ENCODE measurements around the gene ERC1. TPM values are rescaled to one million over a fixed set of nuclear protein-coding genes. Genes with fewer than 3 reads are reported as not detected.

The ERC1 gene
- total and polyA plus RNA-seq, 2 donors (not counting 3 experiments of a cell fraction or from before 2014, with no cell fraction given): 11.7 to 66.1 TPM

- H3K79me2 ChIP-seq (ENCODE audit: control insufficient read depth, insufficient read depth, low read length): no peaks in the 10 kb centered on the region
- no peaks in the 10 kb centered on the region for H3K36me3 ChIP-seq (ENCODE audit: control insufficient read depth in 2 of 2, extremely low read depth in 1 of 2, insufficient read depth in 2 of 2, low read length in 2 of 2)
- H3K9me3 ChIP-seq (replicated peaks; ENCODE audit: control insufficient read depth, insufficient read depth, low read length): no peaks in the 10 kb centered on the region
- peaks cover 14% of the 10 kb centered on the region for H3K4me1 ChIP-seq (ENCODE audit: control insufficient read depth, extremely low read depth, insufficient read depth, low read length)
- H3K9ac ChIP-seq (replicated peaks; ENCODE audit: extremely low read depth, insufficient read depth, low read length): peak overlapping the region; percentile 64
- BruUV-seq (replicated peaks): TSS peak; percentile 98
- peak; percentile 69 for FAIRE-seq
- CTCF ChIA-PET: interaction anchor here (0.6 to 0.9 kb wide), 2 partner anchors 15 to 172 kb away, joined by 3 to 4 read pairs; no protein-coding TSS in a partner anchor
- no peaks in the 10 kb centered on the region for H3K27me3 ChIP-seq (ENCODE audit: control insufficient read depth in 2 of 2, insufficient read depth in 2 of 2, low read length in 2 of 2)
- DNase-seq (ENCODE audit: low read depth, low spot score): peak; percentile 72
- H3K4me3 ChIP-seq (replicated peaks in 1 of 3; ENCODE audit: insufficient read depth in 1 of 3, low read depth in 1 of 3, low read length in 3 of 3): peak overlapping the region in 1 of 3 experiments; percentile 29
- TF ChIP-seq POLR2A (IDR thresholded peaks at IDR 0.05; ENCODE audit: low read depth, low read length) (no peak), MYC (IDR thresholded peaks at IDR 0.05; ENCODE audit: low read depth, low read length) (no peak), POLR2AphosphoS5 (IDR thresholded peaks at IDR 0.05; ENCODE audit: insufficient read depth, low read depth, low read length) (no peak), FOS (IDR thresholded peaks at IDR 0.05; ENCODE audit: borderline replicate concordance, insufficient read depth, low read length) (no peak), MAX (IDR thresholded peaks at IDR 0.05; ENCODE audit: insufficient read depth, insufficient read length) (no peak), EZH2 (IDR thresholded peaks at IDR 0.05; ENCODE audit: borderline replicate concordance, low read depth, low read length, severe bottlenecking) (no peak), JUN (IDR thresholded peaks at IDR 0.05; ENCODE audit: borderline replicate concordance, insufficient read depth, insufficient read length, low read depth) (no peak), GATA2 (IDR thresholded peaks at IDR 0.05; ENCODE audit: insufficient read depth, insufficient read length, low read depth, low read length) (no peak), CTCF (IDR thresholded peaks at IDR 0.05; ENCODE audit: extremely low read depth in 1 of 2, insufficient read depth in 1 of 2, low read depth in 1 of 2, low read length in 2 of 2) (no peak)
- dilution Hi-C loops (cut with MboI; ENCODE audit: extremely low pct_ligation_motif_present, low sequenced_read_pairs): no loop called here
- POLR2A ChIA-PET: no interaction called here
- H3K9me1 ChIP-seq (replicated peaks; ENCODE audit: control insufficient read depth, extremely low read depth, insufficient read depth, low read length): no peaks in the 10 kb centered on the region
- peak overlapping the region; percentile 87 for H2AFZ ChIP-seq (ENCODE audit: low read depth, low read length)
- H3K27ac ChIP-seq (ENCODE audit: insufficient read depth, low read depth, low read length): peak overlapping the region; percentile 70
- intact Hi-C loops (cut with micrococcal nuclease): no loop called here
- peak overlapping the region; percentile 97 for H3K4me2 ChIP-seq (ENCODE audit: insufficient read depth, low read length)
- no peaks in the 10 kb centered on the region for H4K20me1 ChIP-seq (replicated peaks; ENCODE audit: control insufficient read depth, extremely low read depth, insufficient read depth, low read length)
These were observed 298.5 kb downstream of the ERC1 start for GRCh38 chr12:1289371-1290155.
